Psoas muscle (tissue), 8 donors: ENCODE results near the gene OSBPL7. TPM values are rescaled to one million over a fixed set of nuclear protein-coding genes. Genes with fewer than 3 reads are reported as not detected.

ENCODE experiments used
- ATAC-seq, 4 donors: fragments of 200-7000 bp; cut with Tn5 transposase; one replicate each; pipeline ENCODE4 v1.9.1; 2020; ENCODE audit warnings: moderate library complexity in 3 of 4, mild to moderate bottlenecking in 2 of 4
- DNase-seq, 2 donors: peaks; one replicate each; pipeline ENCODE4 v3.0.0-alpha.2; 2020
- H3K27ac ChIP-seq: fragments of 200-600 bp; one replicate; pipeline ENCODE4 v1.8.0; 2022
- H3K27me3 ChIP-seq, 3 donors: fragments of 200-600 bp in 1 of 3; one replicate each; pipeline versions ENCODE4 v1.6.1 to v1.8.0; 2013 to 2022; ENCODE audit warnings: low read length in 2 of 3, mild to moderate bottlenecking in 2 of 3, moderate library complexity in 1 of 3; ENCODE audit not compliant: insufficient read depth in 3 of 3
- H3K36me3 ChIP-seq, 2 donors: fragments of 200-600 bp in 1 of 2; one replicate each; pipeline versions ENCODE4 v1.6.1 to v1.8.0; 2013 to 2022; ENCODE audit warnings: low read depth in 1 of 2, mild to moderate bottlenecking in 1 of 2, moderate library complexity in 1 of 2; ENCODE audit not compliant: insufficient read depth in 1 of 2
- H3K4me1 ChIP-seq: fragments of 200-600 bp; one replicate; pipeline ENCODE4 v1.8.0; 2022
- H3K4me3 ChIP-seq: fragments of 200-600 bp; one replicate; pipeline ENCODE4 v1.8.0; 2022; ENCODE audit warnings: mild to moderate bottlenecking
- H3K9me3 ChIP-seq: fragments of 200-600 bp; one replicate; pipeline ENCODE4 v1.8.0; 2022
- CTCF ChIP-seq: fragments of 200-600 bp; IDR thresholded peaks from one replicate; pipeline ENCODE4 v1.8.0; 2022; ENCODE audit warnings: antibody characterized with exemption
- WGBS, 3 donors: extraction: QIAGEN DNeasy Blood & Tissue Kit; methylation state at CpG; one replicate each; pipeline versions ENCODE4 v1.1.6 to v1.1.7; 2013; 5-methylcytosine and 5-hydroxymethylcytosine counted together
- intact Hi-C, 2 donors: fragments of 100-400 bp; cut with DNase I; formaldehyde crosslinking; loops; one replicate each; pipeline versions ENCODE4 v1.11.0 to v1.14.2; 2022
- polyA plus RNA-seq, 3 donors: library from polyadenylated mRNA; stranded (reverse); fragments of 200-250 nt; gene quantifications; one replicate each; pipeline ENCODE4 v1.2.3, GENCODE V29; 2013
- total RNA-seq, 4 donors: library from RNA; stranded (reverse); fragmentation: NEBNext Ultra II Directional in 2 of 4; extraction: Animal tissue kit (Norgen Biotek cat#: 25700) in 2 of 4; gene quantifications; one replicate each; pipeline versions ENCODE4 v1.2.1 to v1.2.4, GENCODE V29; 2021 to 2023
- donor health status: healthy with polysubstance abuse.
- donor health status: DM: no; HTN: no; CAD: no; lungs with moderate emphysema.
- donor health status: Bipolar disorder and iron deficiency.
- donor health status: healthy.
- donor health status: DM: yes; HTN: yes; CAD: no.
- donor health status: DM: no; HTN: no; CAD: no.
- donor health status: DM: no; HTN: no; CAD: no.
- donor health status: DM: yes; HTN: yes; CAD: no.

Gene OSBPL7
- total and polyA plus RNA-seq, 7 donors: 0.95 to 23.4 (median 2.6) TPM

- ATAC-seq (peak; percentile 2 to 11 (median 5)), DNase-seq (peak in 1 of 2 donors; percentile 40)
- peaks cover 3 to 36% of the 10 kb centered on the region in 2 donors for H3K36me3 ChIP-seq
- no peak for TF ChIP-seq CTCF
- H3K27ac ChIP-seq: peak overlapping the region; percentile 76
- no peaks in the 10 kb centered on the region for H3K27me3 ChIP-seq
- peak overlapping the region; percentile 93 for H3K4me3 ChIP-seq
- peaks cover 23% of the 10 kb centered on the region for H3K4me1 ChIP-seq
- intact Hi-C loops: loop anchor here in 1 of 2 donors (5.0 kb wide), 1 partner anchor 120 kb away; no protein-coding TSS in a partner anchor
- H3K9me3 ChIP-seq: no peaks in the 10 kb centered on the region
- WGBS, 3 donors: 9 to 12% (median 9%) methylated on average over 7 of the region's 7 CpGs
Observed at GRCh38 chr17:47831934-47832327, 10.3 kb upstream of the OSBPL7 start.

GRCh38 chr17:47831003-47831933 is 9.7 kb upstream of the OSBPL7 start, which contains the start of the genes LRRC46 and MRPL10:
TSS of gene LRRC46 (plus strand) at chr17:47831670. CDS start at chr17:47831990, 320 bp downstream.
TSS of gene MRPL10 (minus strand) at chr17:47831541. CDS start at chr17:47831511, 30 bp downstream.
- Histone ChIP-seq H3K27ac (peak within 1 kb of the TSS; percentile 76), H3K36me3 (peaks cover 7 to 36% of the 10 kb centered on the region in 2 donors), H3K9me3 (no peaks in the 10 kb centered on the region), H3K4me3 (peak within 1 kb of the TSS; percentile 93), H3K27me3 (no peaks in the 10 kb centered on the region), H3K4me1 (peaks cover 23% of the 10 kb centered on the region)
- no peak for TF ChIP-seq CTCF
- intact Hi-C loops: loop anchor here in 1 of 2 donors (5.0 kb wide), 1 partner anchor 121 kb away; no protein-coding TSS in a partner anchor
- WGBS, 3 donors: 0 to 1% (median 0%) methylated on average over 39 to 42 of the region's 42 CpGs
- peak; percentile 91 to 96 for DNase-seq
- peak; percentile 97 to 99 (median 98) for ATAC-seq

GRCh38 chr17:47830396-47831002 is 8.9 kb upstream of the OSBPL7 start:
- ATAC-seq: no peak
- WGBS, 3 donors: 57 to 67% (median 63%) methylated on average over 18 of the region's 18 CpGs

GRCh38 chr17:47829870-47830269 is 8.3 kb upstream of the OSBPL7 start:
- H3K9me3 ChIP-seq: no peaks in the 10 kb centered on the region
- peaks cover 23% of the 10 kb centered on the region for H3K4me1 ChIP-seq
- no peaks in the 10 kb centered on the region for H3K27me3 ChIP-seq
- TF ChIP-seq CTCF: no peak
- no peak for ATAC-seq
- H3K27ac ChIP-seq: peak overlapping the region; percentile 76
- no peak for DNase-seq
- peak overlapping the region; percentile 93 for H3K4me3 ChIP-seq
- WGBS, 3 donors: 85 to 93% (median 86%) methylated on average over 3 of the region's 3 CpGs
- H3K36me3 ChIP-seq: peaks cover 8 to 44% of the 10 kb centered on the region in 2 donors
- intact Hi-C loops: loop anchor here in 1 of 2 donors (5.0 to 10.0 kb wide), 2 partner anchors 122 to 295 kb away; no protein-coding TSS in a partner anchor

More at GRCh38 chr17:47830396-47831002, 8.9 kb upstream of the OSBPL7 start:
- Histone ChIP-seq H3K27ac (peak overlapping the region; percentile 76), H3K4me1 (peaks cover 23% of the 10 kb centered on the region), H3K36me3 (peaks cover 8 to 38% of the 10 kb centered on the region in 2 donors), H3K4me3 (peak overlapping the region; percentile 93), H3K27me3 (no peaks in the 10 kb centered on the region), H3K9me3 (no peaks in the 10 kb centered on the region)
- peak in 1 of 2 donors; percentile 32 for DNase-seq
- intact Hi-C loops: loop anchor here in 1 of 2 donors (5.0 kb wide), 1 partner anchor 122 kb away; no protein-coding TSS in a partner anchor
- no peak for TF ChIP-seq CTCF
